Measurements from ENCODE around the gene BIN1. TPM values are rescaled to one million over a fixed set of nuclear protein-coding genes. Genes with fewer than 3 reads are reported as not detected.

The BIN1 gene
- total RNA-seq, 2 donors from 2014 or later, result 7.6 to 15.3 TPM

GRCh38 chr2:127097471-127097765, 9.5 kb downstream of the BIN1 start:
- no peaks in the 10 kb centered on the region for H3K36me3 ChIP-seq
- DNase-seq (ENCODE audit: low spot score), result no peak
- TF ChIP-seq CTCF (IDR thresholded peaks at IDR 0.05), result no peak
- no peak overlapping the region for H3K4me3 ChIP-seq
- no peaks in the 10 kb centered on the region for H3K27me3 ChIP-seq
- H3K4me1 ChIP-seq, result peaks cover 0 to 11% of the 10 kb centered on the region in 2 donors
- H3K9me3 ChIP-seq, result no peaks in the 10 kb centered on the region
- no peak overlapping the region for H3K27ac ChIP-seq

- H3K9me3 ChIP-seq, result no peaks in the 10 kb centered on the region
- peaks cover 0 to 11% of the 10 kb centered on the region in 2 donors for H3K4me1 ChIP-seq
- H3K4me3 ChIP-seq, result no peak overlapping the region
- no peaks in the 10 kb centered on the region for H3K36me3 ChIP-seq
- no peak overlapping the region for H3K27ac ChIP-seq
- TF ChIP-seq CTCF (IDR thresholded peaks at IDR 0.05), result no peak
- no peaks in the 10 kb centered on the region for H3K27me3 ChIP-seq
- DNase-seq (ENCODE audit: low spot score), result no peak
These were observed 10.1 kb downstream of the BIN1 start for GRCh38 chr2:127096718-127097470.

GRCh38 chr2:127096280-127096679, 10.7 kb downstream of the BIN1 start:
- Histone ChIP-seq H3K9me3 (no peaks in the 10 kb centered on the region), H3K4me3 (no peak overlapping the region), H3K36me3 (no peaks in the 10 kb centered on the region), H3K27me3 (no peaks in the 10 kb centered on the region), H3K27ac (no peak overlapping the region), H3K4me1 (peaks cover 0 to 11% of the 10 kb centered on the region in 2 donors)
- no peak for DNase-seq (ENCODE audit: low spot score)
- no peak for TF ChIP-seq CTCF (IDR thresholded peaks at IDR 0.05)

- H3K4me1 ChIP-seq, result peaks cover 0 to 11% of the 10 kb centered on the region in 2 donors
These were observed 11.2 kb downstream of the BIN1 start for GRCh38 chr2:127095784-127096183.

GRCh38 chr2:127095367-127095641, 11.7 kb downstream of the BIN1 start:
- Histone ChIP-seq H3K4me1 (peaks cover 0 to 11% of the 10 kb centered on the region in 2 donors), H3K27ac (no peak overlapping the region), H3K9me3 (no peaks in the 10 kb centered on the region), H3K4me3 (no peak overlapping the region), H3K27me3 (no peaks in the 10 kb centered on the region), H3K36me3 (no peaks in the 10 kb centered on the region)
- TF ChIP-seq CTCF (IDR thresholded peaks at IDR 0.05), result no peak
- DNase-seq (ENCODE audit: low spot score), result no peak

More at GRCh38 chr2:127095784-127096183, 11.2 kb downstream of the BIN1 start:
- DNase-seq (ENCODE audit: low spot score), result no peak
- no peak overlapping the region for H3K27ac ChIP-seq
- no peaks in the 10 kb centered on the region for H3K36me3 ChIP-seq
- H3K9me3 ChIP-seq, result no peaks in the 10 kb centered on the region
- no peak overlapping the region for H3K4me3 ChIP-seq
- no peak for TF ChIP-seq CTCF (IDR thresholded peaks at IDR 0.05)
- H3K27me3 ChIP-seq, result no peaks in the 10 kb centered on the region
